IMR-90 (cell line): ENCODE measurements around the gene AFG3L2.

Experiments
- CEBPB ChIP-seq: IDR thresholded peaks from 2 replicates; pipeline ENCODE4 v1.6.1; 2012; ENCODE audit warnings: low read depth, low read length, improper control_type of control experiment
- MAFK ChIP-seq: IDR thresholded peaks from 2 replicates; pipeline ENCODE4 v1.6.1; 2012; ENCODE audit warnings: low read depth, low read length, improper control_type of control experiment
- MAZ ChIP-seq: IDR thresholded peaks from 2 replicates; pipeline ENCODE4 v1.6.1; 2012; ENCODE audit warnings: low read depth, mild to moderate bottlenecking, low read length, improper control_type of control experiment, moderate library complexity, borderline replicate concordance
- NFE2L2 ChIP-seq: fragments of 150-350 bp; IDR thresholded peaks from 2 replicates; pipeline ENCODE4 v1.6.1; 2016; ENCODE audit warnings: low read depth, mild to moderate bottlenecking, low read length
- POLR2A ChIP-seq: IDR thresholded peaks from 2 replicates; pipeline ENCODE4 v1.6.1; 2012; ENCODE audit warnings: mild to moderate bottlenecking, low read depth, low read length
- RCOR1 ChIP-seq: IDR thresholded peaks from 2 replicates; pipeline ENCODE4 v1.6.1; 2012; ENCODE audit warnings: mild to moderate bottlenecking, low read length, improper control_type of control experiment; ENCODE audit not compliant: insufficient replicate concordance
- TF ChIP-seq, protein P1 (sequence below): conservative IDR thresholded peaks from 2 replicates; pipeline ENCODE4 v1.5.1; 2012; ENCODE audit warnings: mild to moderate bottlenecking, low read depth, low read length, improper control_type of control experiment

DNA sequence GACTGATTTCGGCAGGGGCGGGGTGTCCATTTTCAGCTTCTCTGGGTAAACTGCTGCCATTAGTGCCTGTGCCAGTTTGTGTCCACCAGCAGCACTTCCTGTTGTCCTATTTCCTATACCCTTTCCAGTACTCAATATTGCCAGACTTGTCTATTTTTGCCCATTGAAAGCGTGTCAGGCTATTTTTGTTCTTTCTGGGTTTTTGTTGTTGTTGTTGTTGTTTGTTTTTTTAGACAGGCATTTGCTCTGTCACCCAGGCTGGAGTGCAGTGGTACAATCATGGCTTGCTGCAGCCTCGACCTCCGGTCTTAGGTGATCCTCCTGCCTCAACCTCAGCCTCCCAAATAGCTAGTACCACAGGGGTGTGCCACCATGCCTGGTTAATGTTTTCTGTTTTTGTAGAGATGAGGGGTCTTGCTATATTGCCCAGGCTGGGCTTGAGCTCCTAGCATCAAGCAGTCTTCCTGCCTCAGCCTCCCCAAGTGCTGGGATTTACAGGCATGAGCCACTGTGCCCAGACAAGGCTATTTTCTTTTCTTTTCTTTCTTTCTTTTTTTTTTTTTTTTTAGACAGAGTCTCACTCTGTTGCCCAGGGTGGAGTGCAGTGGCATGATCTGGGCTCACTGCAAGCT, 39.2 kb upstream of the AFG3L2 start:
- TF ChIP-seq, protein P1, sequence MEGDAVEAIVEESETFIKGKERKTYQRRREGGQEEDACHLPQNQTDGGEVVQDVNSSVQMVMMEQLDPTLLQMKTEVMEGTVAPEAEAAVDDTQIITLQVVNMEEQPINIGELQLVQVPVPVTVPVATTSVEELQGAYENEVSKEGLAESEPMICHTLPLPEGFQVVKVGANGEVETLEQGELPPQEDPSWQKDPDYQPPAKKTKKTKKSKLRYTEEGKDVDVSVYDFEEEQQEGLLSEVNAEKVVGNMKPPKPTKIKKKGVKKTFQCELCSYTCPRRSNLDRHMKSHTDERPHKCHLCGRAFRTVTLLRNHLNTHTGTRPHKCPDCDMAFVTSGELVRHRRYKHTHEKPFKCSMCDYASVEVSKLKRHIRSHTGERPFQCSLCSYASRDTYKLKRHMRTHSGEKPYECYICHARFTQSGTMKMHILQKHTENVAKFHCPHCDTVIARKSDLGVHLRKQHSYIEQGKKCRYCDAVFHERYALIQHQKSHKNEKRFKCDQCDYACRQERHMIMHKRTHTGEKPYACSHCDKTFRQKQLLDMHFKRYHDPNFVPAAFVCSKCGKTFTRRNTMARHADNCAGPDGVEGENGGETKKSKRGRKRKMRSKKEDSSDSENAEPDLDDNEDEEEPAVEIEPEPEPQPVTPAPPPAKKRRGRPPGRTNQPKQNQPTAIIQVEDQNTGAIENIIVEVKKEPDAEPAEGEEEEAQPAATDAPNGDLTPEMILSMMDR = no peak
- TF ChIP-seq POLR2A (no peak), RCOR1 (no peak), MAFK (no peak), MAZ (no peak), CEBPB (no peak), NFE2L2 (no peak)
